Measurements from ENCODE around the gene HADH.

The HADH gene

DNA sequence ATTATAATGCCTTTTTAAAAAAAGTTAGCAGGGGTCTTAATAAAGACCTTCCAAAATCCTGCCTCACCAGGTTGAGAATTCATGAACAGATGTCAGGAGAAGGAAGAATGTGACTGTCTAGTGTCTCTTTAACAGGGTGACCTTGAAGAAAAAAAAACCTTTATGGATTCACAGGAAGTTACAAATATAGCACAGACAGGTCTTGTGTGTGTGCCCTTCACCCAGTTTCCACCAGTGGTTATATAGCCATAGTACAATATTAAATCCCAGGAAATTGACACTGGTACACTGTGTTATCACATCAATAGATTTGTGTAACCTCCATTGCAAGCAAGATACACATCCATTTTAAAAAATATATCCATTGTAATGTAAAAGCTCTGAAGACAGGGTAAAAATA is 43.7 kb downstream of the HADH start:
- Histone ChIP-seq H3K9me3 (ENCODE audit: insufficient read depth, low read length) (no peaks in the 10 kb centered on the region), H3K9ac (ENCODE audit: insufficient read length, low read depth) (no peak overlapping the region), H3K36me3 (ENCODE audit: insufficient read depth, insufficient read length, low read length) (peaks cover 42% of the 10 kb centered on the region), H3K4me1 (ENCODE audit: insufficient read depth, insufficient read length) (peaks cover 3% of the 10 kb centered on the region), H3K27me3 (ENCODE audit: insufficient read depth, insufficient read length) (no peaks in the 10 kb centered on the region), H3K4me3 (ENCODE audit: insufficient read length, low read depth) (no peak overlapping the region)
- no peak for TF ChIP-seq YY1 (IDR thresholded peaks at IDR 0.05; ENCODE audit: insufficient read depth, insufficient read length)
- TF ChIP-seq ZNF274 (IDR thresholded peaks at IDR 0.05; ENCODE audit: low read depth, low read length) = no peak
- no peak for DNase-seq (ENCODE audit: low read depth, low spot score)

- no peak for TF ChIP-seq YY1 (IDR thresholded peaks at IDR 0.05; ENCODE audit: insufficient read depth, insufficient read length)
- Histone ChIP-seq H3K4me3 (ENCODE audit: insufficient read length, low read depth) (no peak overlapping the region), H3K27me3 (ENCODE audit: insufficient read depth, insufficient read length) (no peaks in the 10 kb centered on the region), H3K4me1 (ENCODE audit: insufficient read depth, insufficient read length) (peaks cover 3% of the 10 kb centered on the region), H3K9me3 (ENCODE audit: insufficient read depth, low read length) (no peaks in the 10 kb centered on the region), H3K36me3 (ENCODE audit: insufficient read depth, insufficient read length, low read length) (peaks cover 32% of the 10 kb centered on the region), H3K9ac (ENCODE audit: insufficient read length, low read depth) (no peak overlapping the region)
- no peak for DNase-seq (ENCODE audit: low read depth, low spot score)
These were observed 44.9 kb downstream of the HADH start for GRCh38 chr4:108034565-108034964.

GRCh38 chr4:108035691-108036090 is 46.0 kb downstream of the HADH start:
- TF ChIP-seq ZNF274 (IDR thresholded peaks at IDR 0.05; ENCODE audit: low read depth, low read length) (no peak), YY1 (IDR thresholded peaks at IDR 0.05; ENCODE audit: insufficient read depth, insufficient read length) (no peak), SUZ12 (IDR thresholded peaks at IDR 0.05; ENCODE audit: extremely low read depth, insufficient read depth, insufficient read length) (no peak)
- peaks cover 29% of the 10 kb centered on the region for H3K36me3 ChIP-seq (ENCODE audit: insufficient read depth, insufficient read length, low read length)
- H3K4me3 ChIP-seq (ENCODE audit: insufficient read length, low read depth) = no peak overlapping the region
- H3K9me3 ChIP-seq (ENCODE audit: insufficient read depth, low read length) = no peaks in the 10 kb centered on the region
- no peaks in the 10 kb centered on the region for H3K4me1 ChIP-seq (ENCODE audit: insufficient read depth, insufficient read length)
- no peaks in the 10 kb centered on the region for H3K27me3 ChIP-seq (ENCODE audit: insufficient read depth, insufficient read length)
- no peak for DNase-seq (ENCODE audit: low read depth, low spot score)
- H3K9ac ChIP-seq (ENCODE audit: insufficient read length, low read depth) = no peak overlapping the region

DNA sequence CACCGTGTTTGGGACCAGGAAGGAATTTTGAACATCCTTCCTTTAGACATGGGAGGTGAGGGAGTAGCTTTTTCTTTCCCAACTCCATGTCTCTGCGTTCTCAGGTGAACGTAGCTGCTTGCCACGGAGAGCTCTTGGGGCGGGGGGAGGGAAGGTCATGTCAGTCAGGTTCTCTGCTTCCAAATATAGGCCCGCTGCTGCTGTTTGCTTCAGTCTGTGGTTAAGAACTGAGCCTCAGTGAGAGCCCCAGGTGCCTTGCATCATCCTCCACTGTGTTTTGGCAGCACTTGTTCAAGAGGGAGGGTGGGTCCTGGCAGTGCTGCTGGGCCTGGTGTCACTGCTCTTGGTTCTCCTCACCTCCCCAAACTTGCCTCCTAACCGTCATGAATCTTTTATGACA is 46.5 kb downstream of the HADH start:
- Histone ChIP-seq H3K4me3 (ENCODE audit: insufficient read length, low read depth) (no peak overlapping the region), H3K4me1 (ENCODE audit: insufficient read depth, insufficient read length) (no peaks in the 10 kb centered on the region), H3K36me3 (ENCODE audit: insufficient read depth, insufficient read length, low read length) (peaks cover 29% of the 10 kb centered on the region), H3K9me3 (ENCODE audit: insufficient read depth, low read length) (no peaks in the 10 kb centered on the region), H3K9ac (ENCODE audit: insufficient read length, low read depth) (no peak overlapping the region), H3K27me3 (ENCODE audit: insufficient read depth, insufficient read length) (no peaks in the 10 kb centered on the region)
- no peak for DNase-seq (ENCODE audit: low read depth, low spot score)
- TF ChIP-seq YY1 (IDR thresholded peaks at IDR 0.05; ENCODE audit: insufficient read depth, insufficient read length) (no peak), SUZ12 (IDR thresholded peaks at IDR 0.05; ENCODE audit: extremely low read depth, insufficient read depth, insufficient read length) (no peak)

DNA sequence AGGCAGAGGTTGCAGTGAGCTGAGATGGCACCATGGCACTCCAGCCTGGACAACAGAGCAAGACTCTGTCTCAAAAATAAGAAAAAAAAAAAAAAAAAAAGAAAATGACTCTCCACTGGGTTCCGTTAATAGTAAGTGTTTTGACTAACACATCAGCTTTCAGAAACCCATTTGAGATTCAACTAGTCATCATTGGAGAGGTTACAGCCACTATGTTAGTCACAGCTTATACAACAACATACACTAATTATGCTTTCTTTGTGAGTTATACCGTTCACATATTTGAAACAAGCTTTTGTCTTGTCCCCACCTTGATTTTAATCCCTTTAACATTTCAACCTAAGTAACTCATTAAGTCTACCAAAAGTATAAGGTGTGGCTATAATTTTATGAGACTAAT is 48.2 kb downstream of the HADH start:
- no peaks in the 10 kb centered on the region for H3K4me1 ChIP-seq (ENCODE audit: insufficient read depth, insufficient read length)
- H3K4me3 ChIP-seq (ENCODE audit: insufficient read length, low read depth) = no peak overlapping the region
- no peaks in the 10 kb centered on the region for H3K27me3 ChIP-seq (ENCODE audit: insufficient read depth, insufficient read length)
- H3K36me3 ChIP-seq (ENCODE audit: insufficient read depth, insufficient read length, low read length) = peaks cover 23% of the 10 kb centered on the region
- H3K9ac ChIP-seq (ENCODE audit: insufficient read length, low read depth) = no peak overlapping the region
- H3K9me3 ChIP-seq (ENCODE audit: insufficient read depth, low read length) = no peaks in the 10 kb centered on the region
- TF ChIP-seq SUZ12 (IDR thresholded peaks at IDR 0.05; ENCODE audit: extremely low read depth, insufficient read depth, insufficient read length) (no peak), YY1 (IDR thresholded peaks at IDR 0.05; ENCODE audit: insufficient read depth, insufficient read length) (no peak), ZNF274 (IDR thresholded peaks at IDR 0.05; ENCODE audit: low read depth, low read length) (no peak)
- no peak for DNase-seq (ENCODE audit: low read depth, low spot score)

GRCh38 chr4:108042927-108043326 is 53.2 kb downstream of the HADH start:
- no peaks in the 10 kb centered on the region for H3K27me3 ChIP-seq (ENCODE audit: insufficient read depth, insufficient read length)
- DNase-seq (ENCODE audit: low read depth, low spot score) = no peak

DNA sequence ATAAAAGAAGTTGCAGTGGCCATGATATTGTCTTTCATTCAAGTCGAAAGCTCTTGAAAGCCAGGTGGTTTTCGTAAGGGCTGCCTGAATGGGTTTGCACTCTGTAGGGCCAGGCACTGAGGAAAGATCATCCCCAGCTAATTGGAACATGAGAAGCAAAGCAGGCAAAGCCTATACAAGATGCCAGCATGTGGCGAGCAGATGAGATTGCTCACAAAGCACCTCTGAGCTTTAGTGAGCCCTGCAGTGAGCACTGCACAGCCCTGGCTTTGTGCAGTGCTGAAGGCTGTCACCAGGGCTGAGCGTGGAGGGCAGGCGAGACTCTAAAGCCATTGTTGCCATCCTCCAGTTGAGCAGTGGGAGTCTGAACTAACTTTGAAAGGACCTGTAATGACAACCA is 53.8 kb downstream of the HADH start:
- Histone ChIP-seq H3K9me3 (ENCODE audit: insufficient read depth, low read length) (no peaks in the 10 kb centered on the region), H3K4me1 (ENCODE audit: insufficient read depth, insufficient read length) (no peaks in the 10 kb centered on the region), H3K9ac (ENCODE audit: insufficient read length, low read depth) (no peak overlapping the region), H3K4me3 (ENCODE audit: insufficient read length, low read depth) (no peak overlapping the region), H3K27me3 (ENCODE audit: insufficient read depth, insufficient read length) (no peaks in the 10 kb centered on the region), H3K36me3 (ENCODE audit: insufficient read depth, insufficient read length, low read length) (peaks cover 11% of the 10 kb centered on the region)
- TF ChIP-seq SUZ12 (IDR thresholded peaks at IDR 0.05; ENCODE audit: extremely low read depth, insufficient read depth, insufficient read length) = no peak
- TF ChIP-seq ZNF274 (IDR thresholded peaks at IDR 0.05; ENCODE audit: low read depth, low read length) = no peak
- TF ChIP-seq YY1 (IDR thresholded peaks at IDR 0.05; ENCODE audit: insufficient read depth, insufficient read length) = no peak
- no peak for DNase-seq (ENCODE audit: low read depth, low spot score)

More at GRCh38 chr4:108042927-108043326, 53.2 kb downstream of the HADH start:
- Histone ChIP-seq H3K36me3 (ENCODE audit: insufficient read depth, insufficient read length, low read length) (peaks cover 6% of the 10 kb centered on the region), H3K4me3 (ENCODE audit: insufficient read length, low read depth) (no peak overlapping the region), H3K9me3 (ENCODE audit: insufficient read depth, low read length) (no peaks in the 10 kb centered on the region), H3K9ac (ENCODE audit: insufficient read length, low read depth) (no peak overlapping the region), H3K4me1 (ENCODE audit: insufficient read depth, insufficient read length) (no peaks in the 10 kb centered on the region)
- TF ChIP-seq SUZ12 (IDR thresholded peaks at IDR 0.05; ENCODE audit: extremely low read depth, insufficient read depth, insufficient read length) (no peak), ZNF274 (IDR thresholded peaks at IDR 0.05; ENCODE audit: low read depth, low read length) (no peak), YY1 (IDR thresholded peaks at IDR 0.05; ENCODE audit: insufficient read depth, insufficient read length) (no peak)
